HG02943 (cell line): ENCODE measurements around the gene TMUB1.

Experiments
- ATAC-seq: cut with Tn5 transposase; IDR thresholded peaks from one replicate; pipeline ENCODE4 v1.9.1; 2021; ENCODE audit warnings: mild to moderate bottlenecking, low read depth, moderate library complexity; ENCODE audit not compliant: unreplicated experiment

TMUB1 gene

GRCh38 chr7:151104411-151105235, 21.3 kb upstream of the TMUB1 start:
- no peak for ATAC-seq

GRCh38 chr7:151103973-151104372, 20.7 kb upstream of the TMUB1 start:
- no peak for ATAC-seq

- ATAC-seq: no peak
Observed at GRCh38 chr7:151102991-151103390, 19.7 kb upstream of the TMUB1 start.

- no peak for ATAC-seq
Observed at GRCh38 chr7:151101621-151102396, 18.5 kb upstream of the TMUB1 start.

- ATAC-seq: no peak
Observed at GRCh38 chr7:151100921-151101320, 17.6 kb upstream of the TMUB1 start.

- no peak for ATAC-seq
Observed at GRCh38 chr7:151099486-151100211, 16.4 kb upstream of the TMUB1 start.

- ATAC-seq: no peak
Observed at GRCh38 chr7:151095828-151096475, 12.7 kb upstream of the TMUB1 start.

- no peak for ATAC-seq
Observed at GRCh38 chr7:151095123-151095797, 12.0 kb upstream of the TMUB1 start.

- ATAC-seq: no peak
Observed at GRCh38 chr7:151094675-151095074, 11.4 kb upstream of the TMUB1 start.

- no peak for ATAC-seq
Observed at GRCh38 chr7:151093748-151094147, 10.5 kb upstream of the TMUB1 start.

GRCh38 chr7:151091988-151092387, 8.7 kb upstream of the TMUB1 start:
- ATAC-seq: no peak

GRCh38 chr7:151091431-151091830, 8.1 kb upstream of the TMUB1 start:
- ATAC-seq: no peak

GRCh38 chr7:151091003-151091402, 7.7 kb upstream of the TMUB1 start:
- no peak for ATAC-seq

- no peak for ATAC-seq
Observed at GRCh38 chr7:151089893-151090730, 6.8 kb upstream of the TMUB1 start.

GRCh38 chr7:151088856-151089699, 5.8 kb upstream of the TMUB1 start:
- no peak for ATAC-seq

- ATAC-seq: no peak
Observed at GRCh38 chr7:151088019-151088855, 4.9 kb upstream of the TMUB1 start.

- peak; percentile 39 for ATAC-seq
Observed at GRCh38 chr7:151087245-151088018, 4.1 kb upstream of the TMUB1 start.
